Endothelial cell of umbilical vein (primary cell): ENCODE measurements around the gene JARID2. TPM values are rescaled to one million over a fixed set of nuclear protein-coding genes. Genes with fewer than 3 reads are reported as not detected.

Experiments
- BruUV-seq: library from RNA; stranded (reverse); fragments of 400-500 nt; replicated peaks from 2 replicates; lab custom pipeline; 2021; lab: Mats Ljungman, UMichigan
- CTCF ChIA-PET: fragments of 300-600, 350-600 bp; sonication (Branson Sonifier 250); formaldehyde crosslinking; loops from one replicate; lab custom pipeline; 2021; ENCODE audit warnings: antibody characterized with exemption, inconsistent platforms; lab: Charles Lee
- POLR2A ChIA-PET: fragments of 300-600, 350-600 bp; sonication (Branson Sonifier 250); formaldehyde crosslinking; loops from one replicate; lab custom pipeline; 2021; ENCODE audit warnings: antibody characterized with exemption, inconsistent platforms; lab: Charles Lee
- DNase-seq: peaks from one replicate; pipeline ENCODE4 v3.0.0-alpha.2; 2011; ENCODE audit warnings: low read depth, low spot score
- FAIRE-seq: peaks from 2 replicates; lab custom pipeline; 2011; peaks lifted over from hg19 to GRCh38; lab: Jason Lieb, UNC
- H2AFZ ChIP-seq: 2 replicates; pipeline ENCODE4 v1.6.0; 2012; ENCODE audit warnings: low read depth, low read length, control low read depth, inconsistent platforms
- H3K27ac ChIP-seq: 2 replicates; pipeline ENCODE4 v1.5.1; 2011; ENCODE audit warnings: low read depth, mild to moderate bottlenecking, control low read depth, low read length, moderate library complexity; ENCODE audit not compliant: insufficient read depth
- H3K27me3 ChIP-seq, 2 experiments: 2 replicates each; pipeline versions ENCODE4 v1.6.0 to v1.6.1; 2011; ENCODE audit warnings: low read length in 2 of 2, mixed read lengths in 1 of 2; ENCODE audit not compliant: control insufficient read depth in 2 of 2, insufficient read depth in 2 of 2
- H3K36me3 ChIP-seq, 2 experiments: 2 replicates in 1 of 2; 3 replicates in 1 of 2; pipeline ENCODE4 v1.5.1; 2011; ENCODE audit warnings: low read length in 2 of 2, mild to moderate bottlenecking in 1 of 2, moderate library complexity in 1 of 2; ENCODE audit not compliant: control insufficient read depth in 2 of 2, insufficient read depth in 2 of 2; ENCODE audit errors: extremely low read depth in 1 of 2
- H3K4me1 ChIP-seq: 3 replicates; pipeline ENCODE4 v1.5.1; 2011; ENCODE audit warnings: mild to moderate bottlenecking, low read length; ENCODE audit not compliant: control insufficient read depth, insufficient read depth; ENCODE audit errors: extremely low read depth
- H3K4me2 ChIP-seq: 2 replicates; pipeline ENCODE4 v1.6.1; 2011; ENCODE audit warnings: low read length, control low read depth, mixed read lengths; ENCODE audit not compliant: insufficient read depth
- H3K4me3 ChIP-seq, 3 experiments: fragments of 200-600 bp in 1 of 3; sonication (generic), shearing (Covaris generic) in 1 of 3; replicated peaks in 1 of 3; 2 replicates each; pipeline ENCODE4 v1.5.1; 2011 to 2016; ENCODE audit warnings: control low read depth in 3 of 3, low read length in 3 of 3, mild to moderate bottlenecking in 2 of 3, inconsistent platforms in 1 of 3, low read depth in 1 of 3, moderate library complexity in 1 of 3; ENCODE audit not compliant: insufficient read depth in 1 of 3
- H3K79me2 ChIP-seq: 2 replicates; pipeline ENCODE4 v1.6.0; 2012; ENCODE audit warnings: low read length, inconsistent platforms; ENCODE audit not compliant: control insufficient read depth, insufficient read depth
- H3K9ac ChIP-seq: replicated peaks from 2 replicates; pipeline ENCODE3; 2011; ENCODE audit warnings: low read length, control low read depth; ENCODE audit not compliant: insufficient read depth; ENCODE audit errors: extremely low read depth
- H3K9me1 ChIP-seq: replicated peaks from 3 replicates; pipeline ENCODE4 v1.6.0; 2011; ENCODE audit warnings: mild to moderate bottlenecking, low read length; ENCODE audit not compliant: control insufficient read depth, insufficient read depth; ENCODE audit errors: extremely low read depth
- H3K9me3 ChIP-seq: replicated peaks from 2 replicates; pipeline ENCODE4 v1.5.1; 2012; ENCODE audit warnings: low read length, inconsistent platforms; ENCODE audit not compliant: control insufficient read depth, insufficient read depth
- H4K20me1 ChIP-seq: replicated peaks from 2 replicates; pipeline ENCODE3; 2011; ENCODE audit warnings: mild to moderate bottlenecking, low read length; ENCODE audit not compliant: control insufficient read depth, insufficient read depth; ENCODE audit errors: extremely low read depth
- CTCF ChIP-seq, 2 donors: IDR thresholded peaks; 1 replicate in 1 of 2; 2 replicates in 1 of 2; pipeline ENCODE4 v1.5.1; 2011; ENCODE audit warnings: low read length in 2 of 2, mild to moderate bottlenecking in 2 of 2, moderate library complexity in 2 of 2, control low read depth in 1 of 2, inconsistent platforms in 1 of 2, low read depth in 1 of 2; ENCODE audit not compliant: insufficient read depth in 1 of 2; ENCODE audit errors: extremely low read depth in 1 of 2
- MAX ChIP-seq: IDR thresholded peaks from 2 replicates; pipeline ENCODE4 v1.6.1; 2011; ENCODE audit not compliant: insufficient read depth, insufficient read length
- dilution Hi-C: fragments of 300-500 bp; cut with MboI; formaldehyde crosslinking; loops from one replicate; pipeline ENCODE4 v1.15.0; 2019; ENCODE audit warnings: low sequenced_read_pairs; ENCODE audit not compliant: extremely low pct_ligation_motif_present
- intact Hi-C: fragments of 100-400 bp; cut with micrococcal nuclease; formaldehyde crosslinking; loops from one replicate; pipeline ENCODE4 v1.10.0; 2022
- polyA plus RNA-seq, 4 experiments: library from polyadenylated mRNA; depleted of rRNA in 3 of 4; stranded (reverse) in 3 of 4; unstranded in 1 of 4; fragments of >200 nt; gene quantifications; 2 replicates each; pipeline versions ENCODE4 v1.2.1 to v1.2.3, GENCODE V29; 2011 to 2012; ENCODE audit warnings: missing spikeins in 1 of 4
- total RNA-seq: library from RNA; stranded (reverse); gene quantifications from 2 replicates; pipeline ENCODE4 v1.2.3, GENCODE V29; 2021

The JARID2 gene
- total and polyA plus RNA-seq, 2 donors (not counting 3 experiments of a cell fraction or from before 2014, with no cell fraction given): 2.9 to 10.6 TPM

GRCh38 chr6:15511248-15512125, 265.6 kb downstream of the JARID2 start:
- dilution Hi-C loops: no loop called here

GRCh38 chr6:15512126-15512525, 266.3 kb downstream of the JARID2 start:
- intact Hi-C loops: no loop called here
- no peaks in the 10 kb centered on the region for H4K20me1 ChIP-seq
- DNase-seq: no peak

More at GRCh38 chr6:15511248-15512125, 265.6 kb downstream of the JARID2 start:
- FAIRE-seq (no peak), DNase-seq (no peak)
- no peak overlapping the region for H3K4me3 ChIP-seq
- CTCF ChIA-PET: interaction anchor here (0.7 kb wide), 1 partner anchor 111 kb away, joined by 3 read pairs; no protein-coding TSS in a partner anchor
- H3K9ac ChIP-seq: no peak overlapping the region
- intact Hi-C loops: no loop called here
- H3K4me2 ChIP-seq: no peak overlapping the region
- BruUV-seq: no TSS peak
- no peaks in the 10 kb centered on the region for H3K4me1 ChIP-seq
- no peak overlapping the region for H3K27ac ChIP-seq
- no peaks in the 10 kb centered on the region for H3K9me3 ChIP-seq
- TF ChIP-seq MAX: no peak
- H2AFZ ChIP-seq: no peak overlapping the region
- H4K20me1 ChIP-seq: no peaks in the 10 kb centered on the region
- peaks cover 0 to 7% of the 10 kb centered on the region in 2 experiments for H3K36me3 ChIP-seq
- H3K79me2 ChIP-seq: no peaks in the 10 kb centered on the region
- H3K27me3 ChIP-seq: no peaks in the 10 kb centered on the region
- POLR2A ChIA-PET: no interaction called here
- H3K9me1 ChIP-seq: no peaks in the 10 kb centered on the region

More at GRCh38 chr6:15512126-15512525, 266.3 kb downstream of the JARID2 start:
- TF ChIP-seq CTCF (IDR thresholded peaks at IDR 0.05; ENCODE audit: extremely low read depth in 1 of 2, insufficient read depth in 1 of 2, low read depth in 1 of 2, low read length in 2 of 2) (peak in 1 of 2 donors; percentile 1), MAX (no peak)
- Histone ChIP-seq H3K4me3 (no peak overlapping the region), H3K4me2 (no peak overlapping the region), H3K79me2 (no peaks in the 10 kb centered on the region), H3K36me3 (peaks cover 0 to 7% of the 10 kb centered on the region in 2 experiments), H3K4me1 (no peaks in the 10 kb centered on the region), H3K9ac (no peak overlapping the region), H3K9me3 (no peaks in the 10 kb centered on the region), H3K27me3 (no peaks in the 10 kb centered on the region), H2AFZ (no peak overlapping the region), H3K9me1 (no peaks in the 10 kb centered on the region), H3K27ac (no peak overlapping the region)
- dilution Hi-C loops: no loop called here
- ChIA-PET CTCF (interaction anchor here (0.7 to 0.9 kb wide), 2 partner anchors 111 kb away, joined by 3 read pairs; no protein-coding TSS in a partner anchor), POLR2A (no interaction called here)
- no TSS peak for BruUV-seq
- no peak for FAIRE-seq
